Suprapubic skin (tissue), 4 donors: ENCODE measurements around the gene WNT11.

Experiments
- POLR2A ChIP-seq, 2 donors: fragments of 450-650 bp; IDR thresholded peaks; one replicate each; pipeline ENCODE4 v1.6.1; 2017; ENCODE audit warnings: antibody characterized with exemption in 2 of 2, mild to moderate bottlenecking in 2 of 2, moderate library complexity in 2 of 2
- POLR2AphosphoS5 ChIP-seq, 3 donors: sonication (generic); formaldehyde crosslinking; IDR thresholded peaks; one replicate each; pipeline ENCODE4 v1.6.1; 2017; ENCODE audit warnings: antibody characterized with exemption in 3 of 3
- TF ChIP-seq, protein P1 (sequence below), 2 donors: fragments of 200-600 bp in 1 of 2; fragments of 450-650 bp in 1 of 2; sonication (generic) in 1 of 2; IDR thresholded peaks; one replicate each; pipeline ENCODE4 v1.5.1; 2016 to 2019; ENCODE audit warnings: antibody characterized with exemption in 2 of 2, mild to moderate bottlenecking in 1 of 2, moderate library complexity in 1 of 2

DNA sequence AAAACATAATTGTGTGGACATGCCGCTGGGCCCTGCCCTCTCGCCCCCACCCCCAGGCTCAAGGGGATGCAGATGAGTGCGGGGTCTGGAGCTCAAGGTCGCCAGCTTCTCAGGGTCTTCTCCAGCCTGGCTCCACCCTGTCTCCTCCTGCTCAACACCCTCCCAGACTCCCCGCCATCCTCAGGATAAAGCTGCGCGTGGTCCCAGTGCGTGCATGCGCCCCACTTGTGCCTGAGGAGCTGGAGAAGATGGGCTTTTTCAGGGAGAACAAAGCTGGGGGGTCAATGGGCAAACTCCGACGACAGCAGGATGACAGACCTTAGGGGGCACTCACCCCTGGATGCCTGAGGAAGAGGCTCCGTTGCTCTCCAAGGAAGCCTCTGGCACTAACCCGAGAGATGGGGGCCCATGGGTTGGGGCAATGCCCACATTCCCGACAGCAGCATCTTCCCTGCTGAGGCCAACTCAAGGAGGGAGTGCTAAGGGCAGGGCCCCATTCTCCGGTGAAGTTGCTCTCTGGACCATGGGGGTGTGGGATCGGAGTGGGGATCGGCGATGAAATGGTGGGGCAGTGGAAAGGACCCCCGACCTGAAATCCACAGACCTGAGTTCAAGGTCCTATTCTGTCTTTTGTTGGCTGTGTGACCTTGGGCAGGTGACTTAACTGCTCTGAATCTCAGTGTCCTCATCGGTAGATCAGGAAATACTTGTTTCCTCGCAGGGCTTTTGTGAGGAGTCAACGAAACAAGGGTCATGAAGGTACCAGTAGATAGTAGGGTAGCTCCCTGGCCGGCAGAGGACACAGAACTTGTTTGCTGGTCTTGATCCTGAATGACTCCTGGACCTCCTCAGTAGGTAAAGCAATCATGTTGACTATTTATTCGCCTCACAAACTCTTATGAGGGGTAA lies 47.7 kb downstream of the WNT11 start:
- no peak for TF ChIP-seq POLR2A (IDR thresholded peaks at IDR 0.05)
- no peak for TF ChIP-seq POLR2AphosphoS5 (IDR thresholded peaks at IDR 0.05)
- TF ChIP-seq, protein P1, sequence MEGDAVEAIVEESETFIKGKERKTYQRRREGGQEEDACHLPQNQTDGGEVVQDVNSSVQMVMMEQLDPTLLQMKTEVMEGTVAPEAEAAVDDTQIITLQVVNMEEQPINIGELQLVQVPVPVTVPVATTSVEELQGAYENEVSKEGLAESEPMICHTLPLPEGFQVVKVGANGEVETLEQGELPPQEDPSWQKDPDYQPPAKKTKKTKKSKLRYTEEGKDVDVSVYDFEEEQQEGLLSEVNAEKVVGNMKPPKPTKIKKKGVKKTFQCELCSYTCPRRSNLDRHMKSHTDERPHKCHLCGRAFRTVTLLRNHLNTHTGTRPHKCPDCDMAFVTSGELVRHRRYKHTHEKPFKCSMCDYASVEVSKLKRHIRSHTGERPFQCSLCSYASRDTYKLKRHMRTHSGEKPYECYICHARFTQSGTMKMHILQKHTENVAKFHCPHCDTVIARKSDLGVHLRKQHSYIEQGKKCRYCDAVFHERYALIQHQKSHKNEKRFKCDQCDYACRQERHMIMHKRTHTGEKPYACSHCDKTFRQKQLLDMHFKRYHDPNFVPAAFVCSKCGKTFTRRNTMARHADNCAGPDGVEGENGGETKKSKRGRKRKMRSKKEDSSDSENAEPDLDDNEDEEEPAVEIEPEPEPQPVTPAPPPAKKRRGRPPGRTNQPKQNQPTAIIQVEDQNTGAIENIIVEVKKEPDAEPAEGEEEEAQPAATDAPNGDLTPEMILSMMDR (IDR thresholded peaks at IDR 0.05), result no peak
